HS-27A (cell line): ENCODE measurements around the gene TREH.
"Not testable (repeated sequence)": the region's sequence is repeated elsewhere in the genome, so short reads cannot be mapped to it uniquely, and the experiment has no call there.

Experiments
- DNase-seq: peaks from one replicate; pipeline ENCODE4 v3.0.0-alpha.2; 2012; ENCODE audit warnings: low read depth, missing footprints

TREH gene

GRCh38 chr11:118628861-118629549 is 50.4 kb downstream of the TREH start:
- DNase-seq = no peak

- DNase-seq = no peak
Measured at GRCh38 chr11:118628432-118628831, 51.0 kb downstream of the TREH start.

GRCh38 chr11:118628031-118628430 is 51.4 kb downstream of the TREH start:
- DNase-seq = no peak

GRCh38 chr11:118627566-118627965 is 51.9 kb downstream of the TREH start:
- no peak for DNase-seq

- no peak for DNase-seq
Measured at GRCh38 chr11:118625976-118626375, 53.5 kb downstream of the TREH start.

GRCh38 chr11:118625036-118625690 is 54.3 kb downstream of the TREH start:
- DNase-seq = no peak

- DNase-seq = no peak
Measured at GRCh38 chr11:118623269-118623655, 56.2 kb downstream of the TREH start.

GRCh38 chr11:118622376-118623268 is 56.8 kb downstream of the TREH start:
- DNase-seq = no peak

GRCh38 chr11:118621784-118622375 is 57.6 kb downstream of the TREH start:
- no peak for DNase-seq

GRCh38 chr11:118621071-118621783 is 58.2 kb downstream of the TREH start:
- no peak for DNase-seq

- DNase-seq = no peak
Measured at GRCh38 chr11:118620529-118621070, 58.9 kb downstream of the TREH start.

GRCh38 chr11:118619444-118620197 is 59.8 kb downstream of the TREH start:
- no peak for DNase-seq

GRCh38 chr11:118618991-118619375 is 60.5 kb downstream of the TREH start:
- DNase-seq = no peak

- DNase-seq = no peak
Measured at GRCh38 chr11:118618115-118618990, 61.1 kb downstream of the TREH start.

- DNase-seq = no peak
Measured at GRCh38 chr11:118615976-118616371, 63.5 kb downstream of the TREH start.

GRCh38 chr11:118615282-118615975 is 64.0 kb downstream of the TREH start:
- DNase-seq = peak; percentile 29

GRCh38 chr11:118614511-118614910 is 64.9 kb downstream of the TREH start:
- no peak for DNase-seq

GRCh38 chr11:118612378-118612777 is 67.1 kb downstream of the TREH start:
- no peak for DNase-seq

GRCh38 chr11:118611433-118611795 is 68.0 kb downstream of the TREH start:
- DNase-seq = not testable (repeated sequence)
